NT2/D1 (cell line): ENCODE results near the gene TNS3.

ENCODE experiments used
- YY1 ChIP-seq: IDR thresholded peaks from 2 replicates; pipeline ENCODE4 v1.6.1; 2011; ENCODE audit not compliant: insufficient read length, insufficient read depth
- ZNF274 ChIP-seq: IDR thresholded peaks from 2 replicates; pipeline ENCODE4 v1.6.1; 2011; ENCODE audit warnings: mild to moderate bottlenecking, low read depth, low read length

- TF ChIP-seq ZNF274 (no peak), YY1 (no peak)
These were observed 139.4 kb downstream of the TNS3 start for GRCh38 chr7:47442605-47442865.
